ENCODE results near the gene ABAT. TPM values are rescaled to one million over a fixed set of nuclear protein-coding genes. Genes with fewer than 3 reads are reported as not detected.

Gene ABAT
- total and polyA plus RNA-seq, 10 of the 15 experiments (the other 5 are each of a cell fraction or from before 2014, with no cell fraction given) = 1.0 to 10.6 (median 1.9) TPM

DNA sequence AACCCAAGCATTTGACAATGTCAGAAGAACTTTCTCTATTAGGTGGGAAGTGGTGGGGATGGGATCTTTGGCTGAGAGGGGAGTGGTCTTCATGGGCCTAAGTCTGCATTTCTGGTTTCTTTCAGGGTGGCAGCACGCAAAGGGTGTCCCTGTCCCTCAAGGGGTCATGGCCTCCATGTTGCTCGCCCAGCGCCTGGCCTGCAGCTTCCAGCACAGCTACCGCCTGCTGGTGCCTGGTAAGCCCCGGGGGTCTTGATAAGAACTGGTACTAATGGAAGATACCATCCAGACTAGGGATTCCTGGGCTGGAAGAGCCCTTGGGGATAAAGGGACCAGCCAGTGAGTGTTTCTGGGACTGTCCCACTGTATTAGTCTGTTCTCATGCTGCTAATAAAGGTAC, 61.2 kb downstream of the ABAT start:
- WGBS (ENCODE audit: insufficient coverage, insufficient replicate concordance, low lambda C conversion rate, missing lambda C conversion rate) = 65% methylated on average over 5 of the region's 5 CpGs
- CTCF ChIA-PET = no interaction called here

DNA sequence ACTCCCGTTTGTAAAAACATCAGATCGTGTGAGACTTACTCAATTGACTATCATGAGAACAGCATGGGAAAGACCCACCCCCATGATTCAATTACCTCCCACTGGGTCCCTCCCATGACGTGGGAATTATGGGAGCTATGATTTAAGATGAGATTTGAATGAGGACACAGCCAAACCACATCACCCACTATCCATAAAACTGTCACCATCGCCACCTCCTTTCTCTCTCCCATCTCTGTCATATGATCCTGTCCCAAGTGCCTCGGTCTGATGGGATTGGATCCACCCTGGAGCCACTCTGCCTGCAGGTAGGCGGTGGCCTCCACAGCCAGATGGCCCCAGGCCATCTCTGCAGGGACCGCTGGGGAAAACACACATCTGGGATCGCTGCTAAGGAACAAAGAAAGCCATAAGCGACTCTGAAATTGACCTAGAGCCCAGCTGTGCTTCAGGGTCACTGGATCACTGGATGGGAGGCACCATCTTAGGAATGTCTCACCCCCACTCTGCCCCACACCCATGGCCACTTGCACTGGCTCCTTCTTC, 61.8 kb downstream of the ABAT start:
- ChIA-PET RAD21 (ENCODE audit: unreplicated experiment) (no interaction called here), SMC1A (ENCODE audit: uncharacterized antibody, unreplicated experiment) (no interaction called here), POLR2A (no interaction called here), CTCF (no interaction called here)
- no peaks in the 10 kb centered on the region for H3K36me3 ChIP-seq (ENCODE audit: control insufficient read depth in 2 of 2, insufficient read depth in 2 of 2, low read length in 1 of 2)
- TF ChIP-seq ELK1 (IDR thresholded peaks at IDR 0.05; ENCODE audit: low read depth, low read length) (no peak), RELA (IDR thresholded peaks at IDR 0.05; ENCODE audit: borderline replicate concordance, partially characterized antibody) (no peak), MYB (IDR thresholded peaks at IDR 0.05; ENCODE audit: borderline replicate concordance, low read depth, low read length) (no peak), CEBPB (IDR thresholded peaks at IDR 0.05; ENCODE audit: borderline replicate concordance in 1 of 2, low read depth in 2 of 2, low read length in 2 of 2) (no peak), IRF4 (IDR thresholded peaks at IDR 0.05; ENCODE audit: low read depth, low read length) (no peak), JUND (IDR thresholded peaks at IDR 0.05; ENCODE audit: low read depth, low read length) (no peak), NR2C1 (IDR thresholded peaks at IDR 0.05) (no peak)
- H3K79me2 ChIP-seq (ENCODE audit: control insufficient read depth, insufficient read depth, low read length) = no peaks in the 10 kb centered on the region
- intact Hi-C loops (cut with micrococcal nuclease; ENCODE audit: unreplicated experiment) = no loop called here
- no peak overlapping the region for H3K4me2 ChIP-seq (ENCODE audit: control insufficient read depth, insufficient read depth)
- no peak overlapping the region for H3K4me3 ChIP-seq
- no peak for ATAC-seq
- H3K27me3 ChIP-seq (replicated peaks in 1 of 2; ENCODE audit: control insufficient read depth in 2 of 2, insufficient read depth in 2 of 2, low read length in 1 of 2) = no peaks in the 10 kb centered on the region
- no peaks in the 10 kb centered on the region for H4K20me1 ChIP-seq (ENCODE audit: control insufficient read depth, insufficient read depth)
- in situ Hi-C loops (cut with MboI) = loop anchor here (25.0 kb wide), 1 partner anchor 349 kb away; no protein-coding TSS in a partner anchor
- no peaks in the 10 kb centered on the region for H3K9me3 ChIP-seq (replicated peaks; ENCODE audit: control insufficient read depth, insufficient read depth, low read length)
- FAIRE-seq = no peak
- H3K4me1 ChIP-seq (ENCODE audit: control insufficient read depth, insufficient read depth, low read length) = no peaks in the 10 kb centered on the region
- no peak overlapping the region for H3K9ac ChIP-seq (ENCODE audit: control insufficient read depth, insufficient read depth, low read length)
- DNase-seq (ENCODE audit: low read depth, low spot score) = no peak
- 46% methylated on average over 9 of the region's 9 CpGs for WGBS (ENCODE audit: insufficient coverage, insufficient replicate concordance, low lambda C conversion rate, missing lambda C conversion rate)
- H3K27ac ChIP-seq (ENCODE audit: control insufficient read depth, insufficient read depth) = no peak overlapping the region
- BruUV-seq (replicated peaks) = no TSS peak
- no peak overlapping the region for H2AFZ ChIP-seq (ENCODE audit: control insufficient read depth, low read depth, low read length)

More for the DNA sequence above, 61.2 kb downstream of the ABAT start:
- TF ChIP-seq NR2C2 (IDR thresholded peaks at IDR 0.05; ENCODE audit: borderline replicate concordance, control insufficient read depth, insufficient read length, low read depth) = no peak
- no peak for TF ChIP-seq YY1 (IDR thresholded peaks at IDR 0.05; ENCODE audit: low read depth, low read length)
- TF ChIP-seq NFXL1 (IDR thresholded peaks at IDR 0.05; ENCODE audit: borderline replicate concordance) = no peak
- intact Hi-C loops (cut with micrococcal nuclease; ENCODE audit: unreplicated experiment) (no loop called here), in situ Hi-C loops (cut with MboI) (loop anchor here (25.0 kb wide), 1 partner anchor 348 kb away; no protein-coding TSS in a partner anchor)
- H2AFZ ChIP-seq (ENCODE audit: control insufficient read depth, low read depth, low read length) = no peak overlapping the region
- no peak overlapping the region for H3K4me2 ChIP-seq (ENCODE audit: control insufficient read depth, insufficient read depth)
- no peaks in the 10 kb centered on the region for H3K36me3 ChIP-seq (ENCODE audit: control insufficient read depth in 2 of 2, insufficient read depth in 2 of 2, low read length in 1 of 2)
- no peaks in the 10 kb centered on the region for H3K9me3 ChIP-seq (replicated peaks; ENCODE audit: control insufficient read depth, insufficient read depth, low read length)
- RAD21 ChIA-PET (ENCODE audit: unreplicated experiment) = no interaction called here
- DNase-seq (ENCODE audit: low read depth, low spot score) (no peak), FAIRE-seq (no peak), ATAC-seq (no peak)
- H3K4me3 ChIP-seq = no peak overlapping the region
- H3K27ac ChIP-seq (ENCODE audit: control insufficient read depth, insufficient read depth) = no peak overlapping the region
- H3K79me2 ChIP-seq (ENCODE audit: control insufficient read depth, insufficient read depth, low read length) = no peaks in the 10 kb centered on the region
- H3K27me3 ChIP-seq (replicated peaks in 1 of 2; ENCODE audit: control insufficient read depth in 2 of 2, insufficient read depth in 2 of 2, low read length in 1 of 2) = no peaks in the 10 kb centered on the region
- SMC1A ChIA-PET (ENCODE audit: uncharacterized antibody, unreplicated experiment) = interaction anchor here (0.7 kb wide), 1 partner anchor 53 kb away, joined by 3 read pairs; no protein-coding TSS in a partner anchor
- no TSS peak for BruUV-seq (replicated peaks)
- POLR2A ChIA-PET = interaction anchor here (0.7 kb wide), 1 partner anchor 94 kb away, joined by 3 read pairs; no protein-coding TSS in a partner anchor
- no peaks in the 10 kb centered on the region for H4K20me1 ChIP-seq (ENCODE audit: control insufficient read depth, insufficient read depth)
- no peak overlapping the region for H3K9ac ChIP-seq (ENCODE audit: control insufficient read depth, insufficient read depth, low read length)
- no peaks in the 10 kb centered on the region for H3K4me1 ChIP-seq (ENCODE audit: control insufficient read depth, insufficient read depth, low read length)

All from GM12878 (cell line).